ENCODE measurements around the gene SUN1.

The SUN1 gene

DNA sequence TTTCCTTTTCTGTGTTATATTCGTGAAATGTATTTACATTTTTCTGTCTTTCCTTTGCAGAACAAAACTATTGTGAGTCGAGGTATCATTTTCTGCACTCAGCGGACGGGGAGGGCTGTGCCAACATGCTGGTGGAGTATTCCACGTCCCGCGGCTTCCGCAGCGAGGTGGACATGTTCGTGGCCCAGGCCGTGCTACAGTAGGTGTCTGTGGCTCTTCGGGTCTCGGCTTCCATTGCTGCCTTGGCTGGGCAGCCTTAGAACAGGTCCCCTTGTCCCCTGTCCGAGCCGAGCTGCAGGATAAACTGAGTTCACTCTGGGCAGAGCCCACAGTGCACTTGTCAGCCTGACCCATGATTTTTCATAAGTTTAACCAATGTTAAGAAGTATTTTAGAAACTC, 58.6 kb downstream of the SUN1 start:
- DNase-seq (ENCODE audit: extremely low read depth, insufficient read length), result no peak
- TF ChIP-seq, protein P1, sequence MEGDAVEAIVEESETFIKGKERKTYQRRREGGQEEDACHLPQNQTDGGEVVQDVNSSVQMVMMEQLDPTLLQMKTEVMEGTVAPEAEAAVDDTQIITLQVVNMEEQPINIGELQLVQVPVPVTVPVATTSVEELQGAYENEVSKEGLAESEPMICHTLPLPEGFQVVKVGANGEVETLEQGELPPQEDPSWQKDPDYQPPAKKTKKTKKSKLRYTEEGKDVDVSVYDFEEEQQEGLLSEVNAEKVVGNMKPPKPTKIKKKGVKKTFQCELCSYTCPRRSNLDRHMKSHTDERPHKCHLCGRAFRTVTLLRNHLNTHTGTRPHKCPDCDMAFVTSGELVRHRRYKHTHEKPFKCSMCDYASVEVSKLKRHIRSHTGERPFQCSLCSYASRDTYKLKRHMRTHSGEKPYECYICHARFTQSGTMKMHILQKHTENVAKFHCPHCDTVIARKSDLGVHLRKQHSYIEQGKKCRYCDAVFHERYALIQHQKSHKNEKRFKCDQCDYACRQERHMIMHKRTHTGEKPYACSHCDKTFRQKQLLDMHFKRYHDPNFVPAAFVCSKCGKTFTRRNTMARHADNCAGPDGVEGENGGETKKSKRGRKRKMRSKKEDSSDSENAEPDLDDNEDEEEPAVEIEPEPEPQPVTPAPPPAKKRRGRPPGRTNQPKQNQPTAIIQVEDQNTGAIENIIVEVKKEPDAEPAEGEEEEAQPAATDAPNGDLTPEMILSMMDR (IDR thresholded peaks at IDR 0.05; ENCODE audit: insufficient read depth, low read length, poor library complexity, severe bottlenecking), result no peak
- peaks cover 58% of the 10 kb centered on the region for H3K36me3 ChIP-seq (ENCODE audit: control insufficient read depth, insufficient read depth, low read length)

DNA sequence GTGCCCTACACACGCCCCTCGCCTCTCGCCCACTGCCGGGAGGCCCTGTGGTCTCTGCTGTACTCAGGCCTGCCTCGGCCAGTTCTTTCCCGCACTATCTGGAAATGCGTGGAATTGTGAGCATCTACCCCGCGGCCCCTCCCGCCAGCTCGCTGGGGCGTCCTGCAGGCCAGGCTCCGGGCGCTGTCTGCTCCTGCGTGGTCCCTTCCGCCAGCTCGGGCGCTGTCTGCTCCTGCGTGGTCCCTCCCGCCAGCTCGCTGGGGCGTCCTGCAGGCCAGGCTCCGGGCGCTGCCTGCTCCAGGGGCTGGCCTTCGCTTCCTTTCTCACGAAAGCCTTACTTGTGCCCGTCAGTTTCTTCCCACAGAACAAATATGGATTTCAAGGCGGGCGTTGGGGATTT, 59.0 kb downstream of the SUN1 start:
- Histone ChIP-seq H3K4me3 (replicated peaks; ENCODE audit: low read depth, low read length) (no peak overlapping the region), H3K36me3 (ENCODE audit: control insufficient read depth, insufficient read depth, low read length) (peaks cover 56% of the 10 kb centered on the region), H3K27me3 (replicated peaks; ENCODE audit: control insufficient read depth, insufficient read depth, low read length) (no peaks in the 10 kb centered on the region)
- DNase-seq (ENCODE audit: extremely low read depth, insufficient read length), result no peak
- TF ChIP-seq, protein P1 (IDR thresholded peaks at IDR 0.05; ENCODE audit: insufficient read depth, low read length, poor library complexity, severe bottlenecking), result no peak

More for the DNA sequence above, 58.6 kb downstream of the SUN1 start:
- no peaks in the 10 kb centered on the region for H3K27me3 ChIP-seq (replicated peaks; ENCODE audit: control insufficient read depth, insufficient read depth, low read length)
- H3K4me3 ChIP-seq (replicated peaks; ENCODE audit: low read depth, low read length), result no peak overlapping the region

DNA sequence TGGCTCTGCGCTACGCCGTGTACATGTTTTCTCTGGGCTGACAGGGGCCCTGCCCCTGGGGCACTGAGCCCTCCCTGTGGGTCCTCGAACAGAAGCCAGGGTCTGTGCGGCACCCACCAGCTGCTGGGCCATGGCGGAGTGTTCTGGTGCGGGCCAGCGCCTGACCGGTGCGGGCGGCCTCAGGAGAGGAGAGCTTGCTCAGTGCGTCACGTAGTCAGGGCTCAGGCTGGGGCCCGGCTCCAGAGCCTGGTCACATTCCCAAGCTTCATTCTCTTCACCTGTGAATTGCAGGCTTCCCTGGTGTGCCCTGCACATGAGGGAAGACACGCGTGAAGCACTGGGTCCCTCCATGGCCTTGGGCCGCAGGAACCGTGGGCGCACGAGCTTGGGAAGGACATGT, 59.5 kb downstream of the SUN1 start:
- H3K27me3 ChIP-seq (replicated peaks; ENCODE audit: control insufficient read depth, insufficient read depth, low read length), result no peaks in the 10 kb centered on the region
- peaks cover 56% of the 10 kb centered on the region for H3K36me3 ChIP-seq (ENCODE audit: control insufficient read depth, insufficient read depth, low read length)
- TF ChIP-seq, protein P1 (IDR thresholded peaks at IDR 0.05; ENCODE audit: insufficient read depth, low read length, poor library complexity, severe bottlenecking), result no peak
- no peak for DNase-seq (ENCODE audit: extremely low read depth, insufficient read length)
- H3K4me3 ChIP-seq (replicated peaks; ENCODE audit: low read depth, low read length), result no peak overlapping the region

DNA sequence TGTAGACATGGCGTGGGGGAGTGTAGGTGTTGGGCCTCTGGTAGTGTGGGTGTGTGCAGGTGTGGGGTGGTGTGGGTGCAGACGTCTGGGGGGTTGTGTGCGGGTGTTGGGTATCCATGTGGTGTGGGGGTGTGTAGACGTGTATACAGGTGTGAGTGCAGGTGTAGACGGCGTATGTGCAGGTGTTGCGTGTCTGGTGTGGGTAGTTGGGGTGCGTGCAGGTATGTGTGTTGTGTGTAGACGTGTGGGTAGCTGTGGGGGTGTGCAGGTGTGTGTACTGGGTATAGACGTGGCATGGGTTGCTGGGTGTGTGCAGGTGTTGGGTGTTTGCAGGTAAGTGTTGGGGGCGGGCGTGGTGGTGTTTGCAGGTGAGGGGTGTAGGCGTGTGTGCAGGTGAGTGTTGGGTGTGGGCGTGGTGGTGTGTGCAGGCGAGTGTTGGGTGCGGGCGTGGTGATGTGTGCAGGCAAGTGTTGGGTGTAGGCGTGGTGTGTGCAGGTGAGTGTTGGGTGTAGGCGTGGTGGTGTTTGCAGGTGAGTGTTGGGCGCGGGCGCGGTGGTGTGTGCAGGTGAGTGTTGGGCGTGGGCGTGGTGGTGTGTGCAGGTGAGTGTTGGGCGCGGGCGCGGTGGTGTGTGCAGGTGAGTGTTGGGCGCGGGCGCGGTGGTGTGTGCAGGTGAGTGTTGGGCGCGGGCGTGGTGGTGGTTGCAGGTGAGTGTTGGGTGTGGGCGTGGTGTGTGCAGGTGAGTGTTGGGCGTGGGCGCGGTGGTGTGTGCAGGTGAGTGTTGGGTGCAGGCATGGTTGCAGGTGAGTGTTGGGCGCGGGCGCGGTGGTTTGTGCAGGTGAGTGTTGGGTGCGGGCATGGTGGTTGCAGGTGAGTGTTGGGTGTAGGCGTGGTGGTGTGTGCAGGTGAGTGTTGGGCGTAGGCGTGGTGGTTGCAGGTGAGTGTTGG, 60.6 kb downstream of the SUN1 start:
- peaks cover 50% of the 10 kb centered on the region for H3K36me3 ChIP-seq (ENCODE audit: control insufficient read depth, insufficient read depth, low read length)
- TF ChIP-seq, protein P1 (IDR thresholded peaks at IDR 0.05; ENCODE audit: insufficient read depth, low read length, poor library complexity, severe bottlenecking), result no peak
- no peak for DNase-seq (ENCODE audit: extremely low read depth, insufficient read length)
- H3K27me3 ChIP-seq (replicated peaks; ENCODE audit: control insufficient read depth, insufficient read depth, low read length), result no peaks in the 10 kb centered on the region
- no peak overlapping the region for H3K4me3 ChIP-seq (replicated peaks; ENCODE audit: low read depth, low read length)

DNA sequence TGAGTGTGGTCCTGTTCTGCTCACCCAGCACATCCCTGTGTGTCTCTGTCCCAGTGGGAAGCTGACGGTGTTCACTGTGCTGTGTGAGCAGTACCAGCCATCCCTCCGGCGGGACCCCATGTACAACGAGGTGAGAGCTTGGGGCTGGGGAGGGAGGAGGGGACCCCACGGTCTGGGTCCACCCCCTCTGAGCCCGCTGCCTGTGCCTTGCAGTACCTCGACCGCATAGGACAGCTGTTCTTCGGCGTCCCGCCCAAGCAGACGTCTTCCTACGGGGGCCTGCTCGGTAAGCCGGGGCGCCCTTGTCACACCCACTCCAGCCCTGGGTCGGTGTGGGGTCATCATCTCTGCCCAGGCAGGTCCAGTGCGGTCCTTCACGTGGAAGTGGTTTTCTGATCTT, 61.4 kb downstream of the SUN1 start:
- no peak for DNase-seq (ENCODE audit: extremely low read depth, insufficient read length)
- TF ChIP-seq, protein P1 (IDR thresholded peaks at IDR 0.05; ENCODE audit: insufficient read depth, low read length, poor library complexity, severe bottlenecking), result no peak
- Histone ChIP-seq H3K36me3 (ENCODE audit: control insufficient read depth, insufficient read depth, low read length) (peaks cover 47% of the 10 kb centered on the region), H3K4me3 (replicated peaks; ENCODE audit: low read depth, low read length) (no peak overlapping the region), H3K27me3 (replicated peaks; ENCODE audit: control insufficient read depth, insufficient read depth, low read length) (no peaks in the 10 kb centered on the region)
